ENCODE measurements around the gene OR10C1.

DNA sequence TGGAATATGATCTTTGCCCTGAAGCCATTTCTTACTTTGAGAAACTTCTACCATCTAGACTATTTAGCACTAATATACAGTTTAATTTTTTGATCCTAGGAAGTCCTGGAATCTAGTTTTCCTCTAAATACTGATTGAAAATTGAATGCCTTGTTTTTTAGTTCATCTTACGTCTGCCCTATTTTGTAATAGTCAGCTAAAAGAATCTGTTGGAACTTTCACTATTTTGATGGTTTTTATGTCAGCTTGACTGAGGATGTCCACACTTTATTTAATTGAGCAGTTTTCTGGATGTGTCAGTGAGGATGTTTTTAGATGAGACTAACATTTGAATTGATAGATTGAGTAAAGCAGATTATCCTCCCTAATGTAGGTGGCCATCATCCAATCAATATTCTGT, 35.3 kb upstream of the OR10C1 start:
- no peak for TF ChIP-seq POLR2A (IDR thresholded peaks at IDR 0.05)
- no peak for TF ChIP-seq POLR2AphosphoS5 (IDR thresholded peaks at IDR 0.05)
- TF ChIP-seq, protein P1, sequence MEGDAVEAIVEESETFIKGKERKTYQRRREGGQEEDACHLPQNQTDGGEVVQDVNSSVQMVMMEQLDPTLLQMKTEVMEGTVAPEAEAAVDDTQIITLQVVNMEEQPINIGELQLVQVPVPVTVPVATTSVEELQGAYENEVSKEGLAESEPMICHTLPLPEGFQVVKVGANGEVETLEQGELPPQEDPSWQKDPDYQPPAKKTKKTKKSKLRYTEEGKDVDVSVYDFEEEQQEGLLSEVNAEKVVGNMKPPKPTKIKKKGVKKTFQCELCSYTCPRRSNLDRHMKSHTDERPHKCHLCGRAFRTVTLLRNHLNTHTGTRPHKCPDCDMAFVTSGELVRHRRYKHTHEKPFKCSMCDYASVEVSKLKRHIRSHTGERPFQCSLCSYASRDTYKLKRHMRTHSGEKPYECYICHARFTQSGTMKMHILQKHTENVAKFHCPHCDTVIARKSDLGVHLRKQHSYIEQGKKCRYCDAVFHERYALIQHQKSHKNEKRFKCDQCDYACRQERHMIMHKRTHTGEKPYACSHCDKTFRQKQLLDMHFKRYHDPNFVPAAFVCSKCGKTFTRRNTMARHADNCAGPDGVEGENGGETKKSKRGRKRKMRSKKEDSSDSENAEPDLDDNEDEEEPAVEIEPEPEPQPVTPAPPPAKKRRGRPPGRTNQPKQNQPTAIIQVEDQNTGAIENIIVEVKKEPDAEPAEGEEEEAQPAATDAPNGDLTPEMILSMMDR (IDR thresholded peaks at IDR 0.05) = no peak
- no peak for TF ChIP-seq EP300 (IDR thresholded peaks at IDR 0.05)

Data from gastroesophageal sphincter (tissue), 3 donors.